Testis (tissue), 3 donors: ENCODE measurements around the gene MDGA2. TPM values are rescaled to one million over a fixed set of nuclear protein-coding genes. Genes with fewer than 3 reads are reported as not detected.

Source experiments
- DNase-seq: peaks from one replicate; pipeline ENCODE4 v3.0.0-alpha.2; 2019
- H3K27ac ChIP-seq, 2 donors: fragments of 200-600 bp; sonication (generic); one replicate each; pipeline ENCODE4 v1.5.1; 2019
- H3K27me3 ChIP-seq: fragments of 200-600 bp; sonication (generic); one replicate; pipeline ENCODE4 v1.5.1; 2019
- H3K36me3 ChIP-seq: fragments of 200-600 bp; sonication (generic); one replicate; pipeline ENCODE4 v1.5.1; 2017; ENCODE audit warnings: low read depth; ENCODE audit errors: missing control alignments
- H3K4me1 ChIP-seq: fragments of 200-600 bp; sonication (generic); one replicate; pipeline ENCODE4 v1.5.1; 2019
- H3K4me3 ChIP-seq, 2 donors: fragments of 200-600 bp; sonication (generic); one replicate each; pipeline ENCODE4 v1.5.1; 2017 to 2019
- H3K9me3 ChIP-seq: fragments of 200-600 bp; sonication (generic); one replicate; pipeline ENCODE4 v1.5.1; 2017
- CTCF ChIP-seq, 3 experiments: fragments of 450-650 bp in 2 of 3; fragments of 200-600 bp in 1 of 3; sonication (generic) in 1 of 3; IDR thresholded peaks; one replicate each; pipeline ENCODE4 v1.5.1; 2016 to 2019; ENCODE audit warnings: antibody characterized with exemption in 3 of 3, mild to moderate bottlenecking in 2 of 3, moderate library complexity in 1 of 3
- POLR2A ChIP-seq: fragments of 450-650 bp; IDR thresholded peaks from one replicate; pipeline ENCODE4 v1.6.1; 2017; ENCODE audit warnings: antibody characterized with exemption, mild to moderate bottlenecking, moderate library complexity
- WGBS, 2 donors: methylation state at CpG; one replicate each; pipeline ENCODE4 v1.1.5; 2018; 5-methylcytosine and 5-hydroxymethylcytosine counted together
- intact Hi-C: fragments of 100-400 bp; cut with DNase I; formaldehyde crosslinking; loops from one replicate; pipeline ENCODE4 v1.15.1; 2023; ENCODE audit warnings: low total_unique reads
- polyA plus RNA-seq: library from polyadenylated mRNA; stranded (reverse); fragments of 350-450 nt; fragmentation: Illumina TruSeq; extraction: RNeasy Lipid Tissue Mini Kit (QIAGEN cat#74804); gene quantifications from one replicate; pipeline ENCODE4 v1.2.3, GENCODE V29; 2014; ENCODE audit warnings: low read depth, low replicate concordance; ENCODE audit not compliant: insufficient read depth
- total RNA-seq, 2 donors: library from RNA; depleted of rRNA; stranded (reverse); fragments of >200 nt; gene quantifications; one replicate each; pipeline ENCODE4 v1.2.3, GENCODE V29; 2016

Gene MDGA2
- total and polyA plus RNA-seq, 3 donors from 2014 or later = 3.9 to 11.6 (median 8.4) TPM

- no peak overlapping the region for H3K4me3 ChIP-seq
- intact Hi-C loops = no loop called here
- H3K36me3 ChIP-seq = no peaks in the 10 kb centered on the region
- no peaks in the 10 kb centered on the region for H3K9me3 ChIP-seq
- no peak overlapping the region for H3K27ac ChIP-seq
- no peaks in the 10 kb centered on the region for H3K4me1 ChIP-seq
- TF ChIP-seq POLR2A (no peak), CTCF (IDR thresholded peaks at IDR 0.05) (no peak)
- H3K27me3 ChIP-seq = no peaks in the 10 kb centered on the region
- no peak for DNase-seq
Observed at GRCh38 chr14:47567273-47567672, 108.1 kb downstream of the MDGA2 start.

- Histone ChIP-seq H3K4me3 (no peak overlapping the region), H3K27me3 (no peaks in the 10 kb centered on the region), H3K27ac (no peak overlapping the region), H3K9me3 (no peaks in the 10 kb centered on the region), H3K36me3 (no peaks in the 10 kb centered on the region), H3K4me1 (no peaks in the 10 kb centered on the region)
- DNase-seq = no peak
- TF ChIP-seq POLR2A (no peak), CTCF (IDR thresholded peaks at IDR 0.05) (no peak)
- WGBS, 2 donors = 84 to 90% methylated on average over 1 of the region's 1 CpG
- intact Hi-C loops = no loop called here
Observed at GRCh38 chr14:47557894-47558293, 117.5 kb downstream of the MDGA2 start.

- Histone ChIP-seq H3K27ac (no peak overlapping the region), H3K36me3 (no peaks in the 10 kb centered on the region), H3K9me3 (no peaks in the 10 kb centered on the region), H3K4me1 (no peaks in the 10 kb centered on the region), H3K27me3 (no peaks in the 10 kb centered on the region), H3K4me3 (no peak overlapping the region)
- intact Hi-C loops = no loop called here
- no peak for DNase-seq
- TF ChIP-seq CTCF (IDR thresholded peaks at IDR 0.05) (no peak), POLR2A (no peak)
Observed at GRCh38 chr14:47555333-47555732, 120.1 kb downstream of the MDGA2 start.

GRCh38 chr14:47549886-47550285 is 125.5 kb downstream of the MDGA2 start:
- H3K27me3 ChIP-seq = no peaks in the 10 kb centered on the region
- WGBS, 2 donors = 82 to 95% methylated on average over 2 of the region's 2 CpGs
- no peak overlapping the region for H3K4me3 ChIP-seq
- intact Hi-C loops = no loop called here
- TF ChIP-seq POLR2A (no peak), CTCF (IDR thresholded peaks at IDR 0.05) (no peak)
- H3K27ac ChIP-seq = no peak overlapping the region
- no peak for DNase-seq
- no peaks in the 10 kb centered on the region for H3K9me3 ChIP-seq
- no peaks in the 10 kb centered on the region for H3K4me1 ChIP-seq
- no peaks in the 10 kb centered on the region for H3K36me3 ChIP-seq

GRCh38 chr14:47543459-47543858 is 131.9 kb downstream of the MDGA2 start:
- intact Hi-C loops = no loop called here
- TF ChIP-seq CTCF (IDR thresholded peaks at IDR 0.05) = no peak
- TF ChIP-seq POLR2A = no peak
- DNase-seq = no peak
- no peak overlapping the region for H3K27ac ChIP-seq
- H3K4me3 ChIP-seq = no peak overlapping the region
- H3K27me3 ChIP-seq = no peaks in the 10 kb centered on the region
- no peaks in the 10 kb centered on the region for H3K4me1 ChIP-seq
- 81 to 84% methylated on average over 1 of the region's 1 CpG for WGBS, 2 donors
- H3K36me3 ChIP-seq = no peaks in the 10 kb centered on the region
- no peaks in the 10 kb centered on the region for H3K9me3 ChIP-seq
